Hematopoietic multipotent progenitor cell treated with erythropoietin and hydrocortisone succinate and interleukin-3 and kit ligand, for 6 days (in vitro differentiated cells): ENCODE measurements around the gene CFAP74.
"Not testable (repeated sequence)": the region's sequence is repeated elsewhere in the genome, so short reads cannot be mapped to it uniquely, and the experiment has no call there.

ENCODE experiments used
- DNase-seq: peaks from one replicate; pipeline ENCODE4 v3.0.0-alpha.2; 2015

Gene CFAP74

DNA sequence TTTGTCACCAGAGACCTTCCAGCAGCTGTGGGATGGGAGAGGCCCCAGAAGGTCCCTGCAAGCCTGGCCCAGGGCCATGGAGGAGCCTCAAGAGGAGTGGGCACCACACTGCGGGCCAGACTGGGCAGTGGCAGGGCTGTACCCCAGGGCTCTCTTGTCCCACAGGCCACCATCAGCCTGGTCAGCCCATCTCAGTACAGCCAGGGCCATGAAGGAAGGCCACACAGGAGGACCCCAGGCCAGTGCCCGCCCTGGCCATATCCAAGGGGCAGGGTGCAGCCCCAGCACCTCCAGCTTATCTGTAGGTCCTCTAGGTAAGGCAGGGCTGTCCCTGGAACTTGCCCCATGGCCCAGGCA, 109.6 kb downstream of the CFAP74 start:
- no peak for DNase-seq

DNA sequence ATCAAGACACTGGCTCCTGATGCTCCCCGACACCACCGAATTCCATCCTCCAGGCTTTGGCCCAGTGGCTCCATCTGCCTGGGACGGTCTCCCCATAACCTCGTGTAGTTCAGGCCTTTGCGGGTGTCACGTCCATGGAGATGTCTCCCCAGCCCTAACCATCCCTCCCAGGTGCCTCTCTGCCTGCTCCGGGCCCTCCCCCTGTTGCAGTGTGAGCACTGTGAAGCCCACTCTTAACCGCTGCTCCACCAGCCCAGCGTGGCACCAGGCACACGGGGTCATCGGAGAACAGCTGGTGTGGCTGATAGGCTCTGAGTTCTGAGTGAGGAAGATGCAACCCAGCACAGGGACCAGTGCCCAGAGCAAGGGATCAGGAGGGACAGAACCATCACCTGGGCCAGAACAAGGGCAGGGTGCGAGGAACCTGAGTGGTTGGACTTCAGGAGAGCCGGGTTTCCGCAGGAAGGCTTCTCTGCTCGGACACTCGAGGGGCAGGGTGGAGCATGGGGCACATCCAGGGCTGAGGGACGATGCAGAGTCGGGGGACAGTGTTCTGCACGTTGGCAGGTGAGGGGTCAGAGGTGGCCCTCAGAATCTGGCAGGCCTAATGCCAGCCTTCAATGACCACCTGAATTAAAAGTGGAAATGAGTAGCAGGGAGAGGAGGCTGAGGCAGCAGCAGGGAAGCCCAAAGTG, 110.1 kb downstream of the CFAP74 start:
- DNase-seq = no peak

DNA sequence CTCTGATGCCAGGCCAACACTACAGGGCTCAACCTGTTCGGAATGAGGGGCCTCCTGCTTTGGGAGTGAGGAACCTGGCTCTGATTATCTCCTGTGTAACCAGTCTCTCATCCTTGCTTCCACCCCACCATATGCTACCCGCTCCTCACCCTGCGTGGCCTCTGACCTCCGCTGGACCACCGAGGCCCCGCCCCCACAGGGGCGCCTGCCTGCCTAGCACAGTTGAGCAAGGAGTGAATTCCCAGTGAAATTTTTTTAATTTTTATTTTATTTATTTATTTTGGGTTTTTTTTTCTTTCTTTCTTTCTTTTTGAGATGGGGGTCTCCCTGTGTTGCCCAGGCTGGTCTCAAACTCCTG, 110.8 kb downstream of the CFAP74 start:
- no peak for DNase-seq

DNA sequence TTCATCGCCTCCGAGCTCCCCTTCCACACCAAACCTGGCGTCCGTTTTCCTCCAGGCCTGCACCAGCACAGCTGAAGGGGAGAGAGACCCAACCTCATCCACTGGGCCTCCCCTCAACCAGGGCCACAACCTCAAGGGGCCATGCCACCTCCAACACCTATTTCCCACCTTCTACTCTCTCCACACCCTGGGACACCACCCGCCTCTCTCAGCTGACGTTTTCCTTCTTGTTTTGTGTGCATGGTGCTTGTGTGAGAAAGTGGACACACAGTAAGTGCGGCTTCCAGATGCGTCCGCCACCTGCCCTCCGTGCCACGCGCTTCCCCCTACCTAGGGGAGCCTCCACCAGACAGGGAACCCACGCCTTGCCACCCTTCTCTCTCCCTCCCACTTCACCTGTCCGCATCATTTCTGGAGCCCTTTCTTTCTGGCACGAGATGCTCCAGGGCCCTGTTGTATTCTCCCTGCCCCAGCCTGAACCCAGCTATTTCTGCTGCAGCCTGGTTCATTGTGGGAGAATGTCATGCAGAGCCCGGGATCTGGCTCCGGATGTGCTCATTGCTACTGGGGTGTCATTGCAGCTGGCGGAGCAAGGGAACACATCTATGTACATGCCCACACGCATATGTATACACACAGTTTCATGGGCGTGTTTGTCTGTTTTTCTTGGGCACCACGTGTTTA, 111.4 kb downstream of the CFAP74 start:
- no peak for DNase-seq

DNA sequence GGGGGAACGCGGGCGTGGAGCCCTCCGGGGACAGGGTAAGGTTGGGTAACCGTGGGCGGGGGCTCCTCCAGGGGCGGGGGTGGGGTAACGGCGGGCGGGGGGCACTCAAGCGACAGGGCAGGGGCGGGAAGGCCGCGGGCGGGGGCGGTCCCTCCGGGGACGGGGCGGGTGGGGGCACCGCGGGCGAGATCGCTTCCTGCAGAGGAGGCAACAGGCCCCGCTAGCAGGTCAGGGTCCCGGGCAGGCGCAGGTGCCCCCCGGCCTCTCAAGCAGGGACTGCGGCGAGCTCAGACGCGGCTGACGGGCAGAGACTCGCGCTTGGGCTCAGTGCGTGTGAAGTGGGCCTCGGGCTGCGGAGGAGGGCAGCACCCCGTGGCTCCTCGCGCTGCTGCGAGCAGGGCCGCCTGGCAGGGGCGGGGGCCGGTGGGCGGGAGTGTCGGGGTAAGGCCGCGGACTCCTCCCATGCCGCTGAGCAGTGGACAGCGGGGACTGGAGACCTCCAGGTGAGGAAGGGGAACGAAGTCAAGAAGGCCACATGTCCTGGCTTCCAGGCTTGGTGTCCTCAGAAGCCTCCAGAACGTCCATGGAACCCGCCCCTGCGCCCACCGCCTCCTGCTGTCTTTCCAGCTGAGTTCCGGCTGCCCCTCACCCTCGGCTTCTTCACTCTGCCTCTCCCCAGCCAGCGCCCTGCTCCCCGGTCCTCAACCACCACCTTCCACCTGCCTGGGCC, 112.1 kb downstream of the CFAP74 start:
- DNase-seq = peak; percentile 70

DNA sequence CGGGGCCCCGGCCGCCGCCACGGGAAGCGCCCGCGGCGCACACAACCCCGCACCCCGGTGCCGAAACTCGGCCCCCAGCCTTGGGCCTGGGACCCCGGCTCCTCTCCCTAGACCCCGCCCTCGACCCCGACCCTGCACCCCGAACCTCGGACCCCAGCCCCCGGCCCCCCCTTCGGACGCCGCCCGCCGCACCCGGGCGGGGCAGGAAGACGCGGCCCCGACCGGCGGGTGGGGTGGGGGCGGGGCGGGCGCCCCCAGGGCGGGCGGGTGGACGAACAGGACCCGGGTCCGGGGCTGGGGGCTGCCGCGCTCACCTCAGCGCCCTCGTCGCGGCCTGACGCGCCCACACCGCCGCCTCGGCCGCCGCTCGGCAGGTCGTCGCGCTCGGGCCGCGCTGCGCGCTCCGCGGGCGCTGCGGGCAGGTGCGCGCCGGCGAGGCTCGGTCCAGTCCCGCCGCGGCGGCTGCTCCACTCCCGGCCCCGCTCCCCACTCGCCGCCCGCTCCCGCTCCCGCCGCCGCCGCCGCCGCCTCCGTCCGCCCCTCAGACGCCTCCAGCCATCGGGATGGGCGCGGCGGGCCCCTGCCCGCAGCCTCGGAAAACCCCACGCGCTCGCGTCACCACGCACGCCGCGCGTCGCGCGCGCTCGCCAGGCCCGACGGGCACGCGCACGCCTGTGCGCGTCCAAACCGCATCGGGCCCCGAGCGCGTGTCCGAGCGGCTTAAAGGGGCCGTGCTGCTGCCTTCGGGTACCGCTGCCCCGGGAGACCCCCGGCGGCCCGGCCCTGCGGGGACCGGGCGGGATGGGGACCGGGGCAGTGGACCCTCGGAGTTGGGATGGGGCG, 112.9 kb downstream of the CFAP74 start, which contains the start of gene GNB1:
GNB1 (minus strand) TSS at position 582 of the 843 bp plus-strand sequence. CDS start 65,634 bp downstream, outside the sequence.
- DNase-seq = peak; percentile 91

DNA sequence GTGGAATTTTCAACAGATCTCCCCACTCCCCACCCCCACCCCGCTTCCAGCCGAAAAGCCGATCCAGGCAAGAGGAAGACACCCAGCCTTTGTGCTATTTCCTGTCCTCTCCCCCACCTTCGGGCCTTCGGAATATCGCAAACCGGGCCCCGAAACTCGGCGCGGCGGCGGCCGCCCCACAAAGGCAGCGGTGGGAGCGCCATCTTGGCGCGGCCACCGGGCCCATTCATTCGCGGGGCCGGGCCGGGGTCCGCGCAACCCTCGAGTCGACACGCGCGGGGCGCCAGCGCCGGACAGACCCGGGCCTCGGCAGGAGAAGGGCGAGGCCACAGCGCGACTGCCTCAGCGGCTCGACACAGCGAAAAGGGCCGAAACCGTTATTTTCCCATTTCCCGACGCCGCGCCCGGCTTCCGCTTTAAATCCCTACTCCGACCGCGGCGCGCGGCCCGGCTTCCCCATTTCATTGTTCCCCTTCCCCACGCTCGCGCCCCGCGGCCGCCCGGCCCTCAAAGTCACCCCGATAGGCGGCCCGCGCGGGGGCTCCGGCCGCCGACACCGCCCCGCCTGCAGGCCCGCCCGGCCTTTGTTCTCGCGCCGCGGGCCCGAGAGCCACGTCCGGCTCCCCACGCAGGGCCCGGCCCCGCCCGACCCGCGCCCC, 113.6 kb downstream of the CFAP74 start:
- DNase-seq = peak; percentile 70

DNA sequence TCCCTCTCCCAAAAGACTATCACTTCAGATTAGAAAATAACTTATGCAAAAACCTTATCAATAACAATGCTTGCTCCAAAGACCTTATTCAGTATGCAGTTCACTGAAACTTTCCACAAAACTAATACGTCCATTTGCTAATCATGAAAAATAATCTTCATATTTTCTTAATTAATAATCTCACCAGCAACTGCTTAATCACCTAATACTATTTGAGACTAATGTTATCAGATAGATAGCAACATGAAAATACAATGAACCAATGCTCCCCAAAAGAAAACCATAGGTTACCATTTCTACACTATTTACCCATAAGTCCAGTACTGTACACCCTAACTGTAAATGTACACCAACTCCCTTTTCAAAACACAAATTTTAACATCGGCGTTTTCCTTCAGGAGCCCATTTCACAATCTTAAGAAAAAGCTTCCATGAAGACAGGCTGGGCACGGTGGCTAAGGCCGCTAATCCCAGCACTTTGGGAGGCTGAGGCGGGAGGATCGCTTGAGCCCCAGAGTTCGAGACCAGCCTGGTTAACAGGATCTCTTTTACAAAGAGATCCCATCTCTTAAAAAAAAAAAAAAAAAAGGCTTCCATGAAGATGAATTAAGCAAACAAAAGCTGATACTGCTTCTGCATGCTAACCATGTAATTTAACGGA, 114.4 kb downstream of the CFAP74 start:
- DNase-seq = peak; percentile 24

DNA sequence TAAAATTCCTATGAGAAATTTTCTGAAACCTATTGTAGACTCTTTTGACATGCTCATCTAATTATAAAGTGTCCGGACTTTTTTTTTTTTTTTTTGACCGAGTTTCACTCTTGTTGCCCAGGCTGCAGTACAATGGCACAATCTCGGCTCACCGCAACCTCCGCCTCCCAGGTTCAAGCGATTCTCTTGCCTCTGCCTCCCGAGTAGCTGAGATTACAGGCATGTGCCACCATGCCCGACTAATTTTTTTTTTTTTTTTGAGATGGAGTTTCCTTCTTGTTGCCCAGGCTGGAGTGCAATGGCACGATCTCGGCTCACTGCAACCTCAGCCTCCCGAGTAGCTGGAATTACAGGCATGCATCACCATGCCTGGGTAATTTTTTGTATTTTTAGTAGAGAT, 119.7 kb downstream of the CFAP74 start:
- DNase-seq = not testable (repeated sequence)

DNA sequence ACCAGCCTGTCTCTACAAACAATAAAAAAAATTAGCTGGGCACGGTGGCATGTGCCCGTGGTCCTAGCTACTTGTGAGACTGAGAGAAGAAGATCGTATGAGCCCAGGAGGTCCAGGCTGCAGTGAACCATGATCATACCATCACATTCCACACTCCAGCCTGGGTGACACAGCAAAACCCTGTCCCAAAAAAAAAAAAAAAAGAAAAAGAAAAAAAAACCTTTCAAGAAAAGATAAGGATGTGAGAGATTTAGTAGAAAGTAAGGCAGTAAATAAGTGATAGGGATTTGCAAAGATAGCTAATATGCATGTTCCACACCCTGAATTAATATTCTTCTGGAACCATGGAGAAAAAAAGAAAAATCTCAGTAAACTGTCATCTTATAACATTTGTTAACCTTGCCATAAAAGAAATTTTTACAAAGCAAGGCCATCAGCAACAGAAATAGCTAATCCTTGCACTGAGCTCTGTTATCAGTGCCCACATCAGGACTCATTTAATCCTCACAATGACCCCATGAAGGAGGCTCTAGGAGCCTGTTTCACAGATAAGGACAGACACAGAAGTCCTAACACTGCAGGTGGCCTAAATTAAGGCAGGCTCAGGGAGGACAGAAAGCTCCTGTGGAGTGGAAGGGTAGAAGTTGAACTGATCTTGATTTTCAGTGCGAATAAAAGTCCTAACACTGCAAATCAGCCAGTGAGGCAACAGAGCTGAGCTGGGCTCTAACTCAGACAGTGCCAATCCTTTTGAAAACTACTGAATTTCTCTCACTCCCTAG, 120.3 kb downstream of the CFAP74 start:
- peak; percentile 53 for DNase-seq

DNA sequence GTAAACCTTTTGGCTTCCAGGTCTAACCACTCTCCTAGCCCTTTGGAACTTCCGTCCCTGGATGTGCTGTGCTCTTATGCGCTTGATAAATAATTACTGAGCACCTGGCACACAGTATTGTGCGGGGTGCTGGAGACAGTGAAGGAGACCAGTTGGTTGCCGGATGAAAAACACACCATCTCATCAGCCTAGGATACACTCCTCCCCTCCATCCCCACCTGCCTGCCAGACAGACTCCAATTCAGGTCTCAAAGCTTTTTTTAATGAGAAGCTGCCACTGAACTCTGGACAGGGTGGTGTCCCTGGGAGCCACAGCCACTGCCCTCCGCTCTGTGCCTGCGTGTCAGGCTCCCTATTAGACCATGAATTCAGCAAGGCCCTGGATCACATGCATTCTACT, 121.9 kb downstream of the CFAP74 start:
- DNase-seq = no peak

DNA sequence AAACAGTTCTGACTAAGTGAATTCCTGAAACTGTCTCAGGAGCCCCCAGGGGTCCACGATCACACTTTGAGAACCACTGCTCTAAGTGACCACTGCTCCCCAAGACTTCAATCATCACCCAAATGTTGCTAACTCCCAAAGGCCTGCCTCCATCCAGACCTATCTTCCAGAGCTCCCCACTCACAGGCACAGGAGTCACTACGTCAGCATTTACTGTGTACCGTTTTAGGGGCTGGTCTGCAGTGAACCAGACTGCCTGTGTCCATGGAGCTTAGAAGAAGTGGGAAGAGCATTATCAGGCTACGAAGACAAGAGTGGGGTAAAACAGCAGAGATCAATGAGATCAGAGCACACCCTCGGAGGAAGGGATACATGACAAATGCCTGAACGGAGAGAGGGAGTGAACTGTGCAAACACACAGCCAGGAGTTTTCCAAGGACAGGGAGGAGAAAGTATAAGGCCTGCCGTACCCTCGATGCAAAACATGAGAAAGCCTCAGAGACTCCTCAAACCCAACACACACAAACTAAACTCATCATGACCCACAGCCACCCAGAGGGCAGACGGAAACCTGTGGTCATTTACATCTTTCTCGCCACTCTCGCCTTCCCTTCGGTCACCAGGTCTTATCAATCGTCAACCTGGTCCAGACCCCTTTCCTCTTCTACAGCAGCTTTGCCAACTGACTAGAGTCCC, 122.8 kb downstream of the CFAP74 start:
- DNase-seq = no peak

DNA sequence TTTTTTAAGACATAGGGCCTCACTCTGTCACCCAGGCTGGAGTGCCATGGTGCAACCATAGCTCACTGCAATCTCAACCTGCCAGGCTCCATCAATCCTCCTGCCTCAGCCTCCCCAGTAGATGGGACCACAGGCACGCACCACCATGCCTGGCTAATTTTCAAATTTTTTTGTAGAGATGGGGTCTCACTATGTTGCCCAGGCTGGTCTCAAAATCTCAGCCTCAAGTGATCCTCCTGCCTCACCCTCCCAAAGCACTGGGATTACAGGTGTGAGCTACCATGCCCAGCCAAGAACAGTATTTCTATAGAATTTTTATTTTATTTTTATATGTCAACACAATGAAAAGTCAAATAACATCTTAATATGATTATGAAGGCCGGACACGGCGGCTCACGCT, 123.6 kb downstream of the CFAP74 start:
- no peak for DNase-seq

DNA sequence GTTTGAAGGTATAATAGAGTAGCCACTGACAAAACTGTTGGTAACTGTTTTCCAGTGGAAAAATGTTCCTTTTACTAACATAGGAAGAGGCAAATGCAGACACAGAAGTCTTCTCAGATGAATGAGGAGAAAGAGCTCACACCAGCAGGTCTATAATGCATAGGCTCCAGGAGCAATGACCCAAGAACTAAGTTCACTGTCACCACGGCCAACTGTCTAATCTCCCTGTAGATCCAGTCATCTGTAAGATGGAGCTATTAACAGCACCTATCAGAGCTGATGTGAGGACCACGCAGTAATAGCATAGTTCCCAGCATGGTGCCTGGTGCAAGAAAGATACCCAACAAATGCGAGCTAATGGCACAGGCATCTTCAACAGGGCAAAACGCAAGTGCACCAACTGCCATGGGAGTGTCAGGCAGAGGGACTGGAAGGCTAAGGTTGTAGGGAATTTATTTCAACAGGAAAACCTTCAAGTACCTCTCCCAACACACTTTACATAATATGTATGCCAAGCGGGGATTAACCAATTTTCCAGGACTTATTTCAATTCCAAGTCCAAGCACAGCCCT, 125.6 kb downstream of the CFAP74 start:
- no peak for DNase-seq

DNA sequence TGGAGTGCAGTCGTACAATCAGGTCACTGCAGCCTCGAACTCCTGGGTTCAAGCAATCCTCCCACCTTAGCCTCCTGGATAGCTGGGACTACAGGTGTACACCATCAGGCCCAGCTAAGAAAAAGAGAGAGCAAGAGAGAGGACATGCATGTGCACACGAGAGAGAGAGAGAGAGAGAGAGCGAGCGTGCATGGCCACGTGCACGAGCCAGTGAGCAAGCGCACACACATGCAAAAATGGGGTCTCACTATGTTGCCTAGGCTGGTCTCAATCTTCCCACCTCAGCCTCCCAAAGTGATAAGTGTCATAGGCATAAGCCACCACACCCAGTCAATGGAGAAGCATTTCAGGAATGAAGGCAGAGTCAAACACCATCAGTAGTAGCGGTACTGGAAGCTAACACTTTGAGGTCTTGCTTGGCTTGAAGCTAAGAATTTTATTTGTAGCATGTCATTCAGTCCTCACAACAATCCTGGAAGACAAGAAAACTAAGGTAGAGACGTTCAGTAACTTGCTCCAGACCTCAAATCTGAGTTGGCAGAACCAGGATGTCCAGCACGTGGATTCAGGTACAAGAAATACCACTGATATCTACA, 127.2 kb downstream of the CFAP74 start:
- DNase-seq = no peak

DNA sequence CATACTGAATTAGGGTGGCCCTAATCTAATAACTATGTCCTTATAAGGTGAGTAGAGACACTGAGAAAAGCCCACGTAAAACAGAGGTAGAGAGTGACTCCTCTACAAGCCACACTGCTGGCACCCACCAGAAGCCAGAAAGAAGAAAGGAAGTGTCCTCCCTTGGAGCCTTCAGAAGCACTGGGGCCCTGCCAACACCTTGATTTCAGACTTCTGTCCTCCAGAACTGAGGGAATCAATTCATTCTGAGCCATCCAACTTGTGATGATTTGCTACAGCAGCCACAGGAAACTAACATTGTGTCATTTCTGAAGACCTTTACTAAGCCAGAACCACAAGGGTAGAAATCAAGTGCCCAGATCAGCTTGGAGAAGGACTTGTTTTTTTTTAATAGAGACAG, 127.7 kb downstream of the CFAP74 start:
- DNase-seq = no peak

DNA sequence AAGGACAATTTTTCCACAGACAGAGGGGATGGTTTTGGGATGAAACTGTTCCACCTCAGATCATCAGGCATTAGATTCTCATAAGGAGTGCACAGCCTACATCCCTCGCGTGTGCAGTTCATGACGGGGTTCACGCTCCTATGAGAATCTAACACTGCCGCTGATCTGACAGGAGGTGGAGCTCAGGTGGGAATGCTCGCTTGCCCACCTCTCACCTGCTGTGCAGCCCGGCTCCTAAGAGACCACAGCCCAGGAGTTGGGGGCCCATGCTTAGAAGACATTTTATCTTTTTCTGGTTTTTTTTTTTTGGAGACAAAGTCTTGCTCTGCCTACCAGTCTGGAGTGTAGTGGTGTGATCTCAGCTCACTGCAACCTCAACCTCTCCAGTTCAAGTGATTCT, 128.7 kb downstream of the CFAP74 start:
- no peak for DNase-seq

DNA sequence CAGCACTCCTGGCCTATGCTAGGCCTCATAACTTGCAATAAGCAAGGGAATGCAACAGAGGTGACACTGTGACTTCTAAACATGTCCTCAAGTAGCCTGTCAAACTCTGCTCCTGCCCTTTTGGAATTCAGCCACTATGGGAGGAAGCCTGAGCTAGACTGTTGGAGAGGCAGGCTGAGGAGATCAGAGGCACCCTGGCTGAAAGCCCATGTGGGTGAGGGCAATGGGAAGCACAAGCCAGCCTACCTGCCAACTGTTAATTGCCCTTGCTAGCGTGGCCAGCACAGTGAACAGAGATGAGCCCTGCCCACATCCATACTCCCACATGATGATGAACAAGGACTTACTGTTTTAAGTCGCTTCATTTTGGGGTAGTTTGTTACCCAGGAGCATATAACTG, 130.4 kb downstream of the CFAP74 start:
- DNase-seq = no peak

DNA sequence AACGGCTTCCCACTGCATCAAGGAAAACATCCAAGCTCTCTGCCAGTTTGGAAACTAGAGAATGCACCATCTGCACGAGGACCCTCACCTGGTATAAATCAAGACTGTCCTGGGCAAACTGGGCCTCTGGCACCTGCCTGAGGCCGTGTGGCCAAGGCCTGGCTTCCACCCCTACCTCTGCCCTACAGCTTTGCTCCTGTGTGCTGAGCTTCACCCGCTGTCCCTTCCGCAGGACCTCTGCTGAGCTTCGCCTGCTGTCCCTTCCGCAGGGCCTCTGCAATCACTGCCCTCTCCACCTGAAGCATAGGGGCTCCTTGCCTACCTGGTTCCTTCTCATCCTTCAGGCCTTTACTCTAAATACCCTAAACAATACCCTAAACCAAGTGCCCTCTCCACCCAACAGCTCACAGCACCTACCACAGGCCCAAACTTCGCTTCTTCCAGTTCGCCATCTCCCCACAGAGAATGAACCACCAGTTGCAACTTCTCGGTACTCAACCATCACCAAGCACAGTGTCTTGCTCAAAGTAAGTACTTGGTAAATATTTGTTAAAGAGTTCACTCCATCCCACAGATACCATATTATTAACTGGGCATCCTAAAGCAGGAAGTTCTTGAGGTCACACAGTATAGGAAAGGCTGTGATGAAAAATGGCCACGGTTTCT, 131.1 kb downstream of the CFAP74 start:
- DNase-seq = no peak
